OCI-LY7 (cell line): ENCODE measurements around the gene FARP2.

Experiments
- EZH2phosphoT487 ChIP-seq: fragments of 200-600 bp; sonication (generic); IDR thresholded peaks from 2 replicates; pipeline ENCODE4 v1.6.1; 2018; ENCODE audit warnings: low read depth, borderline replicate concordance, mild to moderate bottlenecking, mixed run types, antibody characterized with exemption, low read length, moderate library complexity, mixed read lengths
- TF ChIP-seq, protein P1 (sequence below): fragments of 200-600 bp; sonication (generic); conservative IDR thresholded peaks from 2 replicates; pipeline ENCODE4 v1.5.1; 2014; ENCODE audit warnings: mild to moderate bottlenecking, antibody characterized with exemption, low read length, moderate library complexity, mixed read lengths

DNA sequence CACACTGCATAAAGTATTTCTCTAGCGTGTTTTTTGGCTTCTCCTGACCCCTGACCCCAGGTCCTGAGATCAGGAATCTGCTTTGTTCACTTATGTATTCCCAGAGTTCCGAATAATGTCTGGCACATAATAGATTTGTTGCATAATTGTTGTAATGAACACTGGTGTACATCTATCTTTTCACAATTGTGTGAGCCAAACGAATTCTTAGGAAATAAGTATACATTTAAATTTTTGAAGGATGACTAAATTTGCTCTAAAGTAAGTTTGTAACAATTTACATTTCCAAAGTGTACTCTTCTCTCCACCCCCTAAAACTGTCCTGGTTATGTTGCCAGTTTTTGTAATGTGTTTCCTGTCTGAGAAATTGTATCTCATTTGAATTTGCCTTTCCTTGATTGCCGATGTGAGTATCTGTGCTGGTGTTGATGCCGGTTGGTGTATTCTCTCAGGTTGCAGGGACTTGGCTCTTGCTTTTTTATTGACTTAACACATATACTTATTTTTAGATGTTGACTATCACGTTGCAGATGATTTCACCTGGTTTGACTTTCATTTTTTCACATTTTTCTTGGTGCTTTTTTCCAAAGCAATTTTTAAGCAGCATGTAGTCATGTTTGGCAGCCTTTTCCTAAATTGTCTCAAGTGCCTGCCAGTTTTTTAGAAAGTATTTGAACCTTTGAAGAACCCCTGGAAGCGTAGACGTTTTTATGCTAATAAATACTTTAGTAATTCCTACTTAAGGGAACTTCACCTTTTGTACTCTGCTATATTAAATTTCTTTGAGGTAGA lies 16.1 kb upstream of the FARP2 start:
- TF ChIP-seq, protein P1, sequence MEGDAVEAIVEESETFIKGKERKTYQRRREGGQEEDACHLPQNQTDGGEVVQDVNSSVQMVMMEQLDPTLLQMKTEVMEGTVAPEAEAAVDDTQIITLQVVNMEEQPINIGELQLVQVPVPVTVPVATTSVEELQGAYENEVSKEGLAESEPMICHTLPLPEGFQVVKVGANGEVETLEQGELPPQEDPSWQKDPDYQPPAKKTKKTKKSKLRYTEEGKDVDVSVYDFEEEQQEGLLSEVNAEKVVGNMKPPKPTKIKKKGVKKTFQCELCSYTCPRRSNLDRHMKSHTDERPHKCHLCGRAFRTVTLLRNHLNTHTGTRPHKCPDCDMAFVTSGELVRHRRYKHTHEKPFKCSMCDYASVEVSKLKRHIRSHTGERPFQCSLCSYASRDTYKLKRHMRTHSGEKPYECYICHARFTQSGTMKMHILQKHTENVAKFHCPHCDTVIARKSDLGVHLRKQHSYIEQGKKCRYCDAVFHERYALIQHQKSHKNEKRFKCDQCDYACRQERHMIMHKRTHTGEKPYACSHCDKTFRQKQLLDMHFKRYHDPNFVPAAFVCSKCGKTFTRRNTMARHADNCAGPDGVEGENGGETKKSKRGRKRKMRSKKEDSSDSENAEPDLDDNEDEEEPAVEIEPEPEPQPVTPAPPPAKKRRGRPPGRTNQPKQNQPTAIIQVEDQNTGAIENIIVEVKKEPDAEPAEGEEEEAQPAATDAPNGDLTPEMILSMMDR: no peak
- TF ChIP-seq EZH2phosphoT487: no peak
